ENCODE data around the gene DACH1.

DACH1 gene

GRCh38 chr13:71685072-71685471 is 181.9 kb downstream of the DACH1 start:
- no peak for DNase-seq

GRCh38 chr13:71681901-71682613 is 184.9 kb downstream of the DACH1 start:
- no peak for DNase-seq

- no peak for DNase-seq
Measured at GRCh38 chr13:71677124-71677523, 189.9 kb downstream of the DACH1 start.

- no peak for DNase-seq
Measured at GRCh38 chr13:71672512-71672911, 194.5 kb downstream of the DACH1 start.

- DNase-seq, result no peak
Measured at GRCh38 chr13:71663431-71663830, 203.6 kb downstream of the DACH1 start.

- no peak for DNase-seq
Measured at GRCh38 chr13:71661921-71662320, 205.1 kb downstream of the DACH1 start.

- no peak for DNase-seq
Measured at GRCh38 chr13:71659404-71659803, 207.6 kb downstream of the DACH1 start.

GRCh38 chr13:71645467-71645866 is 221.5 kb downstream of the DACH1 start:
- DNase-seq, result no peak

GRCh38 chr13:71644579-71644978 is 222.4 kb downstream of the DACH1 start:
- DNase-seq, result no peak

- no peak for DNase-seq
Measured at GRCh38 chr13:71643448-71643860, 223.6 kb downstream of the DACH1 start.

GRCh38 chr13:71638751-71639150 is 228.3 kb downstream of the DACH1 start:
- DNase-seq, result no peak

- DNase-seq, result no peak
Measured at GRCh38 chr13:71634602-71635443, 232.2 kb downstream of the DACH1 start.

GRCh38 chr13:71634182-71634581 is 232.8 kb downstream of the DACH1 start:
- DNase-seq, result no peak

- no peak for DNase-seq
Measured at GRCh38 chr13:71632721-71633120, 234.3 kb downstream of the DACH1 start.

- DNase-seq, result no peak
Measured at GRCh38 chr13:71632206-71632605, 234.8 kb downstream of the DACH1 start.

- DNase-seq, result no peak
Measured at GRCh38 chr13:71629167-71629566, 237.8 kb downstream of the DACH1 start.

GRCh38 chr13:71626421-71627117 is 240.4 kb downstream of the DACH1 start:
- no peak for DNase-seq

- no peak for DNase-seq
Measured at GRCh38 chr13:71625694-71626093, 241.3 kb downstream of the DACH1 start.

GRCh38 chr13:71624653-71625600 is 242.1 kb downstream of the DACH1 start:
- no peak for DNase-seq

- peak; percentile 88 for DNase-seq
Measured at GRCh38 chr13:71621174-71622124, 245.6 kb downstream of the DACH1 start.

- no peak for DNase-seq
Measured at GRCh38 chr13:71619096-71619495, 247.9 kb downstream of the DACH1 start.
